Measurements from ENCODE around the gene OR2G6. TPM values are rescaled to one million over a fixed set of nuclear protein-coding genes. Genes with fewer than 3 reads are reported as not detected.
"Not testable (repeated sequence)": the region's sequence is repeated elsewhere in the genome, so short reads cannot be mapped to it uniquely, and the experiment has no call there.

OR2G6 gene
- total RNA-seq (not detected), polyA plus RNA-seq (not detected)

- H3K27ac ChIP-seq (ENCODE audit: low read depth, low read length); H3K27me3 Mint-ChIP-seq; H3K36me3 Mint-ChIP-seq; H3K4me3 Mint-ChIP-seq; H3K4me3 ChIP-seq (ENCODE audit: low read length); H3K4me1 ChIP-seq (ENCODE audit: insufficient read depth, low read length); H3K9me3 ChIP-seq (ENCODE audit: low read length); H3K27me3 ChIP-seq (ENCODE audit: insufficient read depth, low read length, poor library complexity, severe bottlenecking); H3K4me1 Mint-ChIP-seq; H3K27ac Mint-ChIP-seq; CTCF ChIA-PET; DNase-seq; POLR2A ChIA-PET; H3K36me3 ChIP-seq (ENCODE audit: insufficient read depth, low read length); H3K9me3 Mint-ChIP-seq: not testable (repeated sequence)
Measured at GRCh38 chr1:248507773-248508172, at the start of gene OR2G6. Gene OR2G6, plus strand, starts transcription at chr1:248508073. Its CDS starts 13,574 bp downstream, at chr1:248521647.

GRCh38 chr1:248459117-248459516 lies 48.8 kb upstream of the OR2G6 start:
- H3K27me3 ChIP-seq (ENCODE audit: insufficient read depth, low read length, poor library complexity, severe bottlenecking); H3K9me3 Mint-ChIP-seq; H3K27ac ChIP-seq (ENCODE audit: low read depth, low read length); POLR2A ChIA-PET; H3K4me3 ChIP-seq (ENCODE audit: low read length); H3K36me3 ChIP-seq (ENCODE audit: insufficient read depth, low read length); H3K4me1 Mint-ChIP-seq; CTCF ChIA-PET; H3K27ac Mint-ChIP-seq; H3K36me3 Mint-ChIP-seq; H3K4me3 Mint-ChIP-seq; H3K9me3 ChIP-seq (ENCODE audit: low read length); DNase-seq; H3K4me1 ChIP-seq (ENCODE audit: insufficient read depth, low read length): not testable (repeated sequence)
- H3K27me3 Mint-ChIP-seq, result peaks cover 0 to 17% of the 10 kb centered on the region in 2 donors

GRCh38 chr1:248471154-248471553 lies 36.7 kb upstream of the OR2G6 start:
- Histone ChIP-seq H3K4me3 (ENCODE audit: low read length) (no peak overlapping the region), H3K27me3 (ENCODE audit: insufficient read depth, low read length, poor library complexity, severe bottlenecking) (no peaks in the 10 kb centered on the region), H3K9me3 (ENCODE audit: low read length) (no peaks in the 10 kb centered on the region), H3K27ac (ENCODE audit: low read depth, low read length) (no peak overlapping the region), H3K36me3 (ENCODE audit: insufficient read depth, low read length) (no peaks in the 10 kb centered on the region), H3K4me1 (ENCODE audit: insufficient read depth, low read length) (no peaks in the 10 kb centered on the region)
- H3K4me1 Mint-ChIP-seq, result no peaks in the 10 kb centered on the region
- DNase-seq, result no peak
- CTCF ChIA-PET, result interaction anchor here (0.7 kb wide), 1 partner anchor 221 kb away, joined by 3 read pairs; no protein-coding TSS in a partner anchor
- H3K36me3 Mint-ChIP-seq, result peaks cover 0 to 3% (median 0%) of the 10 kb centered on the region in 3 donors
- H3K27me3 Mint-ChIP-seq, result peaks cover 0 to 5% of the 10 kb centered on the region in 2 donors
- H3K4me3 Mint-ChIP-seq, result no peak overlapping the region
- H3K9me3 Mint-ChIP-seq, result peaks cover 0 to 2% (median 0%) of the 10 kb centered on the region in 5 donors
- no peak overlapping the region for H3K27ac Mint-ChIP-seq
- POLR2A ChIA-PET, result no interaction called here

- CTCF ChIA-PET, result interaction anchor here (0.7 kb wide), 1 partner anchor 220 kb away, joined by 3 read pairs; no protein-coding TSS in a partner anchor
- H3K27me3 Mint-ChIP-seq, result not testable (repeated sequence)
Measured at GRCh38 chr1:248472111-248472510, 35.8 kb upstream of the OR2G6 start.

GRCh38 chr1:248473051-248473450 lies 34.8 kb upstream of the OR2G6 start, which contains the start of gene OR2T3:
Gene OR2T3, plus strand, starts transcription at chr1:248473351. Its CDS starts 0 bp downstream, at chr1:248473351.
- H3K4me1 Mint-ChIP-seq; H3K9me3 ChIP-seq (ENCODE audit: low read length); H3K4me1 ChIP-seq (ENCODE audit: insufficient read depth, low read length); H3K27me3 Mint-ChIP-seq; H3K27me3 ChIP-seq (ENCODE audit: insufficient read depth, low read length, poor library complexity, severe bottlenecking); POLR2A ChIA-PET; DNase-seq; H3K27ac Mint-ChIP-seq; H3K36me3 Mint-ChIP-seq; H3K4me3 ChIP-seq (ENCODE audit: low read length); CTCF ChIA-PET; H3K4me3 Mint-ChIP-seq; H3K27ac ChIP-seq (ENCODE audit: low read depth, low read length); H3K36me3 ChIP-seq (ENCODE audit: insufficient read depth, low read length); H3K9me3 Mint-ChIP-seq: not testable (repeated sequence)

More at GRCh38 chr1:248472111-248472510, 35.8 kb upstream of the OR2G6 start:
- H3K27me3 ChIP-seq (ENCODE audit: insufficient read depth, low read length, poor library complexity, severe bottlenecking); H3K4me3 Mint-ChIP-seq; H3K36me3 Mint-ChIP-seq; H3K4me3 ChIP-seq (ENCODE audit: low read length); H3K4me1 Mint-ChIP-seq; DNase-seq; H3K27ac ChIP-seq (ENCODE audit: low read depth, low read length); POLR2A ChIA-PET; H3K36me3 ChIP-seq (ENCODE audit: insufficient read depth, low read length); H3K9me3 ChIP-seq (ENCODE audit: low read length); H3K4me1 ChIP-seq (ENCODE audit: insufficient read depth, low read length); H3K9me3 Mint-ChIP-seq: not testable (repeated sequence)
- H3K27ac Mint-ChIP-seq, result peak overlapping the region in 1 of 8 donors; percentile 39

- H3K27ac ChIP-seq (ENCODE audit: low read depth, low read length); POLR2A ChIA-PET; H3K4me3 Mint-ChIP-seq; H3K36me3 ChIP-seq (ENCODE audit: insufficient read depth, low read length); CTCF ChIA-PET; H3K27me3 Mint-ChIP-seq; H3K4me1 Mint-ChIP-seq; DNase-seq; H3K9me3 Mint-ChIP-seq; H3K9me3 ChIP-seq (ENCODE audit: low read length); H3K36me3 Mint-ChIP-seq; H3K4me3 ChIP-seq (ENCODE audit: low read length); H3K4me1 ChIP-seq (ENCODE audit: insufficient read depth, low read length); H3K27me3 ChIP-seq (ENCODE audit: insufficient read depth, low read length, poor library complexity, severe bottlenecking); H3K27ac Mint-ChIP-seq: not testable (repeated sequence)
Measured at GRCh38 chr1:248475660-248476059, 32.2 kb upstream of the OR2G6 start.

GRCh38 chr1:248481686-248482579 lies 25.9 kb upstream of the OR2G6 start:
- H3K4me3 ChIP-seq (ENCODE audit: low read length), result peak overlapping the region; percentile 34
- CTCF ChIA-PET; H3K27ac ChIP-seq (ENCODE audit: low read depth, low read length); H3K9me3 ChIP-seq (ENCODE audit: low read length); H3K4me1 ChIP-seq (ENCODE audit: insufficient read depth, low read length); POLR2A ChIA-PET; H3K27me3 Mint-ChIP-seq; H3K36me3 ChIP-seq (ENCODE audit: insufficient read depth, low read length); H3K27me3 ChIP-seq (ENCODE audit: insufficient read depth, low read length, poor library complexity, severe bottlenecking); H3K9me3 Mint-ChIP-seq; H3K36me3 Mint-ChIP-seq: not testable (repeated sequence)
- Mint-ChIP-seq H3K4me3 (peak overlapping the region; percentile 55 to 88 (median 85)), H3K4me1 (peaks cover 9 to 14% (median 12%) of the 10 kb centered on the region in 3 donors), H3K27ac (peak overlapping the region in 7 of 8 donors; percentile 73 to 91 (median 89))
- peak in 2 of 5 donors; percentile 14 to 59 for DNase-seq

- H3K27me3 ChIP-seq (ENCODE audit: insufficient read depth, low read length, poor library complexity, severe bottlenecking); POLR2A ChIA-PET; DNase-seq; H3K9me3 ChIP-seq (ENCODE audit: low read length); H3K4me3 Mint-ChIP-seq; H3K27ac Mint-ChIP-seq; H3K27ac ChIP-seq (ENCODE audit: low read depth, low read length); H3K36me3 Mint-ChIP-seq; H3K27me3 Mint-ChIP-seq; H3K9me3 Mint-ChIP-seq; H3K4me3 ChIP-seq (ENCODE audit: low read length); H3K4me1 ChIP-seq (ENCODE audit: insufficient read depth, low read length); CTCF ChIA-PET; H3K36me3 ChIP-seq (ENCODE audit: insufficient read depth, low read length); H3K4me1 Mint-ChIP-seq: not testable (repeated sequence)
Measured at GRCh38 chr1:248488289-248488688, 19.6 kb upstream of the OR2G6 start, which contains the start of gene OR2T5. Gene OR2T5, plus strand, starts transcription at chr1:248488589. Its CDS starts 0 bp downstream, at chr1:248488589.
